ENCODE results near the gene ACP5. TPM values are rescaled to one million over a fixed set of nuclear protein-coding genes. Genes with fewer than 3 reads are reported as not detected.

ACP5 gene
- total RNA-seq, 1 experiment from 2014 or later = 2.3 TPM

GRCh38 chr19:11538232-11539036 is 39.0 kb downstream of the ACP5 start, which contains the start of gene CNN1:
CNN1 (plus strand) TSS chr19:11538851; CDS start chr19:11538928, 77 bp downstream.
- H3K4me1 ChIP-seq (ENCODE audit: insufficient read depth, low read length) = peaks cover 4% of the 10 kb centered on the region; the same call in 1 of the 2 replicates
- no peaks in the 10 kb centered on the region for H3K36me3 Mint-ChIP-seq (ENCODE audit: insufficient read depth in 1 of 3, low read depth in 3 of 3)
- H3K23me2 ChIP-seq (ENCODE audit: insufficient read length, low read depth, low read length, poor library complexity, severe bottlenecking) = peaks cover 9% of the 10 kb centered on the region
- no peak within 1 kb of the TSS for H2BK12ac ChIP-seq (ENCODE audit: insufficient read length, low read depth, low read length)
- no peaks in the 10 kb centered on the region for H3K79me2 ChIP-seq (ENCODE audit: insufficient read depth, low read length)
- H3K27me3 Mint-ChIP-seq (ENCODE audit: low read depth) = peaks cover 14% of the 10 kb centered on the region
- H3K4me3 Mint-ChIP-seq = peak within 1 kb of the TSS; percentile 50 to 71
- no peak within 1 kb of the TSS for H2BK20ac ChIP-seq (ENCODE audit: low read depth, low read length, poor library complexity, severe bottlenecking)
- H3K18ac ChIP-seq (ENCODE audit: insufficient read length, low read depth, low read length) = peak within 1 kb of the TSS; percentile 5
- peak within 1 kb of the TSS; percentile 44 for H3K4me2 ChIP-seq (ENCODE audit: insufficient read depth, insufficient read length, low read length)
- H3K9me3 Mint-ChIP-seq = no peaks in the 10 kb centered on the region; a peak in 1 of 5 replicates
- H2BK120ac ChIP-seq (ENCODE audit: low read depth, low read length, poor library complexity, severe bottlenecking) = no peak within 1 kb of the TSS
- no peaks in the 10 kb centered on the region for H4K20me1 ChIP-seq (ENCODE audit: control insufficient read depth, insufficient read depth, insufficient read length)
- H2BK15ac ChIP-seq (ENCODE audit: low read depth, low read length) = no peak within 1 kb of the TSS
- no peak for TF ChIP-seq CTCF (conservative IDR thresholded peaks at IDR 0.05)
- no peaks in the 10 kb centered on the region for H3K79me1 ChIP-seq (ENCODE audit: insufficient read depth, low read depth, low read length, poor library complexity, severe bottlenecking)
- peak within 1 kb of the TSS; percentile 1 to 89 (median 48); a peak in 3 of 7 replicates for H3K27ac Mint-ChIP-seq
- no peak within 1 kb of the TSS for H4K8ac ChIP-seq (replicated peaks; ENCODE audit: insufficient read length, low read depth, low read length)
- no CpG with 5 or more reads among the region's 21 CpGs for WGBS (ENCODE audit: extremely low coverage, insufficient read length, low lambda C conversion rate)
- DNase-seq = peak; percentile 88
- peak within 1 kb of the TSS; percentile 66; the same call in 1 of the 2 replicates for H3K14ac ChIP-seq (ENCODE audit: insufficient read depth, low read length)
- H3K4ac ChIP-seq (ENCODE audit: low read depth, low read length) = no peak within 1 kb of the TSS
- no peak within 1 kb of the TSS for H3K56ac ChIP-seq (ENCODE audit: insufficient read length, low read depth, low read length)
- H3K23ac ChIP-seq (ENCODE audit: insufficient read length, low read depth, low read length) = no peak within 1 kb of the TSS
- no peaks in the 10 kb centered on the region for H3K27me3 ChIP-seq (ENCODE audit: insufficient read depth, low read length)
- H2BK5ac ChIP-seq (ENCODE audit: insufficient read length, low read length) = no peak within 1 kb of the TSS
- H4K91ac ChIP-seq (ENCODE audit: insufficient read length, low read depth, low read length) = no peak within 1 kb of the TSS
- no peak within 1 kb of the TSS for H2AK5ac ChIP-seq (ENCODE audit: insufficient read length, low read length)
- H3K27ac ChIP-seq (ENCODE audit: insufficient read length, low read depth, low read length) = no peak within 1 kb of the TSS
- H2AFZ ChIP-seq (ENCODE audit: low read length) = no peak within 1 kb of the TSS
- H4K5ac ChIP-seq (ENCODE audit: insufficient read length, low read depth, low read length) = no peak within 1 kb of the TSS
- no peak within 1 kb of the TSS for H3T11ph ChIP-seq (ENCODE audit: low read length)
- peaks cover 14 to 24% of the 10 kb centered on the region in 2 experiments for H3K4me1 Mint-ChIP-seq
- no peak within 1 kb of the TSS for H3K9ac ChIP-seq (ENCODE audit: extremely low read depth, insufficient read length, low read length)
- H3K9me3 ChIP-seq (ENCODE audit: control insufficient read depth, low read depth, low read length) = no peaks in the 10 kb centered on the region
